GM18526 (cell line): Measurements from ENCODE around the gene NOCT.

Experiments
- POLR2A ChIP-seq: IDR thresholded peaks from 3 replicates; pipeline ENCODE4 v1.6.1; 2011; ENCODE audit not compliant: insufficient read length; ENCODE audit errors: extremely low read depth

NOCT gene

DNA sequence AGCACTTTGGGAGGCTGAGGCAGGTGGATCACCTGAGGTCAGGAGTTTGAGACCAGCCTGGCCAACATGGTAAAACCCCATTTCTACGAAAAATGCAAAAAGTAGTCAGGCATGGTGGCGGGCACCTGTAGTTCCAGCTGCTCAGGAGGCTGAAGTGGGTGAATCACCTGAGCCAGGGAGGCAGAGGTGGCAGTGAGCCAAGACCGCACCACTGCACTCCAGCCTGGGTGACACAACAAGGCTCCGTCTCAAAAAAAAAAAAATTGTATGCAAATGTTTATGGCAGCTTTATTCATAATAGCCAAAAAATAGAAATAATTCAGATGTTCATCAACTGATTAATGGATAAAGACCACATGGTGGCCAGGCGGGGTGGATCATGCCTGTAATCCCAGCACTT is 9.8 kb upstream of the NOCT start:
- no peak for TF ChIP-seq POLR2A

DNA sequence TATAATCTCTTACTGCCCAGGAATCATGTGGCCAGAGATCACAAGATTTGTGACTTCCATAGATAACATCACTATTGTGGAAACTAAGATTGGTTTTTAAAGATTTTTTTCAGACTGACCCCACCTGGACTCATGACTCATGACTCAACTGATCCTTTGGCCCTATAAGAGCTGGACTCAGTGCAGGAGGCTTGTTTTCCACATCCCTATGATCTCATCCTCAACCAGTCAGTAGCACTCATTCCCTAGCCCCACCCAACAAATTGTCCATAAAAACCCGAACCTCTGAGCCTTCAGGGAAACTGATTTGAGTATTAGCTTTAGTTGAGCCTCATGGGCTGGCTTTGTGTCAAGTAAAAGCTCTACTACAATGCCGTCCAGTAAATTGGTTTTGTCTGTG is 7.9 kb upstream of the NOCT start:
- TF ChIP-seq POLR2A, result no peak

DNA sequence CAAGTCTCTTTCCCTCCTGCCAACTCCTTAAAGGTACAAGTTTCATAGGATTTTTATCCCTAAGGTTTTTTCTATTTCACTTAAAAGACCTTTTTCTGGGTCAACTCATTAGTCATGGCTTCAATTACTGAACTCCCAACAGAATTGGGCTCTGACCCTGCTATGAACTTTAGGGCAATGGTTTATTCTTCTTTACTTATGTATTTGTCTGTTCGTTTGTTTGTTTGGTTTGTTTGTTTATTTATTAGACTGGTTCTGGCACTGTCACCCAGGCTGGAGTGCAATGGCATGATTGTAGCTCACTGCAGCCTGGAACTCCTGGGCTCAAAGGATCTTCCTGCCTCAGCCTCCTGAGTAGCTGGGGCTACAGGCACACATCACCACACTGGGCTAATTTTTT is 5.9 kb upstream of the NOCT start:
- no peak for TF ChIP-seq POLR2A

DNA sequence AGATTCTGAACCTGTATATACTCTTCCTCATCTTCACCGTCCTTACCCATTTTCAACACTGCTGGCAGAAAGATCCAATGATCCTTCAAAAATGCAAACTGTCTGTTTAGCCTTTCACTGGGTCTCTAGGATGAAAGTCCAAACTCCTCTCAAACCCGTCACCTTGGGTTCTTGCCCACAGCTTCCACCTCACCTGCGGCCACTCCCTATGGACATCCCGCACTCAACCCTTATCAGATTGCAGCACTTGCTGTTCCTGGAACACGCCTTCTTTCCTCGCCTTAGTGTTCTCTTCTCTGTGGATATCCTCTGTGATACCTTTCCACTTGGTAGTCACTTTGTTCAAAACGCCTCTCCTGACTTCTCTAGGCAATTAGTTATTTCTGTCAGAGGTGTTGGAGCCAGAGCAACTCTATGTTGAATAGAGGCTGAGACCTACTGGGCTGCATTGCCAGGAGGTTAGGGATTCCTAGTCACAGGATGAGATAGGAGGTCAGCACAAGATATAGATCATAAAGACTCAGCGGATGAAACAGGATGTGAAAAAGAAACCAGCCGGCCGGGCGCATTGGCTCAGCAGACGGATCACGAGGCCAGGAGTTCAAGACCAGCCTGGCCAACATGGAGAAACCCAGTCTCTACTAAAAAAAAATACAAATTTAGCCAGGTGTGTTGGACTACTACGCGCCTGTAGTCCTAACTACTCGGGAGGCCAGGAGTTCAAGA is 4.2 kb upstream of the NOCT start:
- no peak for TF ChIP-seq POLR2A

DNA sequence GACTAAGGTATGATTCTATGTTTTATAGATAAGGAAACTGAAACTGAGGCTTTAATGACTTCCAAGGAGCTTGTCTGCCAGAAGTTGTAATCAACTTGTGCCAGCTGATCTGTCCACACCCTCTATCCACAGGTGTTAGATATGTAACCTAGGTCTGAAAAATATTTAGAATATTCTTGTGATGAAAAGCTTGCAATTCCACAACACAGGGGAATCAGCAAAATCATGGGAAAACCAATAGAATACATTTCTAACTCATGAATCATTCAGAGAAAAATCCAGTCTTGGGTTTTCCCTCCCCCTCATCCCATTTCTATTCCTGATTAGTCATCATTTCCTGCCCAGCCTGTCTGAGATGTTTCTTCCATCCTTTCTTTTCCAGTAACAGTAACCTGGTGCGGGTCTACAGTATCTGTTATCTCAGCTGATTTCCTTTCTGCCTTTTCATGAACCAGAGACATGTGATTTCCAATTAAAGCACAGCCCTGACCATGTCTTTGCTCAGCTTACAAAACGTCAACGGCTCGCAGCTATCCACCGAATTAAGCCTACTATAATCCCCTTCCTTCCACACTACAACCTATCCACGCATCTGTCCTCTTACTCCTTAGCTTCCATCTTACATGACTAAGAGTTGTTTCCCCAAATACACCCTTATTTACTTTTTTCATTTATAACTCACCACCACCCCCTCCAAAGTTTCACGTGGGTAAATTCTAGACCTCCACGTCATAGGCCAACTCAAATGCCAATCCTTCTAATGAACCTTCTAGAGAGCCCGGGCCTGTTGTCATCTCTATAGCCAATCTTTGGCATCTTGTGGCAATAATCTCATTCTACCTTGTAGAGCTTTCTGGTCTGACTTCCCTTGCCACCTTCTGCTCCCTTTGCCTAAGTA is 961 bp upstream of the NOCT start:
- no peak for TF ChIP-seq POLR2A

DNA sequence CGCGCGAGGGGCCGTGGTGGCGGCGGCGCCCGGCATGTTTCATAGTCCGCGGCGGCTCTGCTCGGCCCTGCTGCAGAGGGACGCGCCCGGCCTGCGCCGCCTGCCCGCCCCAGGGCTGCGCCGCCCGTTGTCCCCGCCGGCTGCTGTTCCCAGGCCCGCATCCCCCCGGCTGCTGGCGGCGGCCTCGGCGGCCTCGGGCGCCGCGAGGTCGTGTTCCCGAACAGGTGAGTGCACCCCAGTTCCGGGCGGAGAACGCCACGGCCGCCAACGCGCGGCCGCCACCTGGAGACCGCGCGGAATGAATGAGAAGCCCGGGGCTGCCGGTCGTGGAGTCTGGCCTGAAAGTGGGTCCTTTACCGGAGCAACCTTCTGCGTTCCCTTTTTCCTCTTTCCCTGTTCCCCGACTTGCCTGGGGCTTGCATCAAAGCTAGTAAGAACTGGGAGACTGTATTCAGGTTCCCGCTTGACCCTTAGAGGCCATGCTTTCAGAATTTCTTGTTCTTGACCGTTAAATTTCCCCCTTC is 429 bp downstream of the NOCT start:
- no peak for TF ChIP-seq POLR2A

DNA sequence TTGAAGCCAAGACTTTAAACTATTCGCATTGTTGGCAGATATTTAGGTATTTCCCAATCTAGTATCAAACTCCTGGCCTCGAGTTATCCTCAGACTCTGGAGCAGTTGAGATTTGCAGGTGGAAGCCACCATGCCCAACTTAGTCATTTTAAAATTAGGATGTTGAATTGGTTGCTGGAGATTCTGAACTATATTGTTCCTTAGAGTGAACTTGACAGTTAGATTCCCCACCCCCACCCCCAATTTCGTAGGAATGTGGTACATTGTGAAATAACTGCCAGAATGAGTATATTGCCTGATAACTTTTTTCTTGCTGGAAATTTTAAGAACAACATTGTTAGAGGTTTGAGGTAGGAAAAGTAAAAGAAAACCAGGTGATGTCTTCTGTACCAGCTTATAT is 2.3 kb downstream of the NOCT start:
- no peak for TF ChIP-seq POLR2A

DNA sequence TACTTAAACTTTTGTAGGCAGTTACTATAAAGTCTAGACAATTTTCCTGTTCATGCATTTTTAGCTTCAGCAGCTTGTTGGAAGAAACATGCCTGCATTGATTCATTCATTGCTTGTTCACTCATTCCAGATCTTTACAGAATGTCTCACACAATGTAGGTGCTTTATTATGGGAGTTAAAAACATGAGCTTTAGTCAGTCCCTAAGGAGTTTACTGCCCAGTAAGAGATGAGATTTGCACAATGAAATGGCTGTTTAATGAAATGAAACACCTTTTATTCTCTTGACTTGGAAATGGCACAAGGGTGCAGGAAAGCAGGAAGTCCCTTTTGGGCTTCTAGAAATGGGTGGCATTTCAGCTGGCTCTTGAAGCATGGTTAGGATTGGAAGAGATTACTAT is 2.9 kb downstream of the NOCT start:
- no peak for TF ChIP-seq POLR2A

DNA sequence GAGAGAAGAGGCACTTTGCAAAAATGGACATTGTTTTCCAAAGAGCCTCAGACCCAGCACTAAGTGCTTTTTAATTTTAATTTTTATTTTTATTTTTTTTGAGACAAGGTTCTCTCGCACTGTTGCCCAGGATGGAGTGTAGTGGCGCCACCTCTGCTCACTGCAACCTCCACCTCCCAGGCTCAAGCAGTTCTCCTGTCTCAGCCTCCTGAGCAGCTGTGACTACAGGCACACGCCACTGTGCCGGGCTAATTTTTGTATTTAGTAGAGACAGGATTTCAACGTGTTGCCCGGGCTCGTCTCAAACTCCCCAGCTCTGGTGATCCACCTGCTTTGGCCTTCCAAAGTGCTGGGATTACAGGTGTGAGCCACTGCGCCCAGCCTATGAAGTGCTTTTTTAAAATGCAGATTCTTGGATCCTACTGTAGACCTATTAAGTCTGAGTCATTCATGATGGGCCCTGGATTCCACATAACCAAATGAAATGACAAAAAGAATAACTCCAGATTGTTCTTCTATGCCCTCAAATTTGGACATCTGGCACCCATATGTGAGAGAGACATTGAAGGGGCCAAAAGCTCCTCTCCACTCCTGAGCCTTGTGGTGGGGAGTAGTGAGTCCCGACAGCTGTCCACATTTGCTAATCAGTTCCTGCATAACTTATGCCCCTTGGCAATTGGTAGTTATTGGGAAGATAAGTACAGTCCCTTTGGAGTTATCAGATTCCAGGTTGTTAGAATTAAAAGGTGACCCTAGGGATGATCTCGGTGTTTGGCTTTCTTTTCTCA is 3.6 kb downstream of the NOCT start:
- no peak for TF ChIP-seq POLR2A

DNA sequence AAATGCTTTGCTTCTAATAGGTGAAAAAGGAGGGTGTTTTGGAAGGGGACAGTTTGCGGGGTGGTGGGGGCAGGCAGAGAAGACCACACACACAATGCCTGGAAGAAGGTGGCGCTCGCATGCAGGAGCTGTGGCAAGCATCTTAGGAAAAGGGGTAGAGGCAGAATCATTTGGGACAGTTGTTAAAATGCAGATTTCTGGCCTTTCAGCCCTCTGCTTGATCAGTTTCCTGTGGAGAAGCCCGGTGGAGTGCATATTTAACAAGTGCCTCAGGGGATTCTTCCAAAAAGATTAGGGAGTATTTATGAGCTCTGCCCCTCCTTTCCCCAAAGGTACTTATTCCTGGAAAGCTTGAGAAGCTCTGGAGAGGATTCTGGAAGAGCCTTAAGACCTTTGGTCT is 4.8 kb downstream of the NOCT start:
- TF ChIP-seq POLR2A, result no peak

DNA sequence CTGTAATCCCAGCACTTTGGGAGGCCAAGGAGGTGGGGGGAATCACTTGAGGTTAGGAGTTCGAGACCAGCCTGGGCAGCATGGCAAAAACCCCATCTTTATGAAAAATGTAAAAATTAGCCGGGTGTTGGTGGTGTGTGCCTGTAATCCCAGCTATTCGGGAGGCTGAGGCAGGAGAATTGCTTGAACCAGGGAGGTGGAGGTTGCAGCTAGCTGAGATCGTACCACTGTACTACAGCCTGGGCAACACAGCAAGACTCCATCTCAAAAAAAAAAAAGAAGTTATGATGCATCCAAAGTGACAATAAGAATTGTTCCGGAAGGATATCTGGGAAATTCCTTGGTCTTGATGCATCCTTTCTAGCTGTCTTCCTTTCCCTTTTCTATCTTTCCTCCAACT is 7.3 kb downstream of the NOCT start:
- no peak for TF ChIP-seq POLR2A

DNA sequence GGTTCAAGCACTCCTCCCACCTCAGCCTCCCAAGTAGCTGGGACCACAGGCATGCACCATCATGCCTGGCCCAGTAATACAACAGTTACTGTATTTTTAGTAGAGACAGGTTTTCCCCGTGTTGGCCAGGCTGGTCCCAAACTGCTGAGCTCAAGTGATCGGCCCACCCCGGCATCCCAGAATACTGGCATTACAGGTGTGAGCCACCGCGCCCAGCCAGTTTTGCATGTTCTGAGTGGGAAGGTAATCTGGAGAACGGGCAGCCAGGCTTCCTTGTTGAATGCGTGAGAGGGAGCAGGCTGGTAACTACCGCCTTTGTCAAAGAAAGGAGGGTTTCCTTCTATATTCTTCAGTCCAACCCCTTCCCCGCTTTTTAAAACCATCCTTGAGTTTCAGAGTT is 9.1 kb downstream of the NOCT start:
- TF ChIP-seq POLR2A, result no peak

DNA sequence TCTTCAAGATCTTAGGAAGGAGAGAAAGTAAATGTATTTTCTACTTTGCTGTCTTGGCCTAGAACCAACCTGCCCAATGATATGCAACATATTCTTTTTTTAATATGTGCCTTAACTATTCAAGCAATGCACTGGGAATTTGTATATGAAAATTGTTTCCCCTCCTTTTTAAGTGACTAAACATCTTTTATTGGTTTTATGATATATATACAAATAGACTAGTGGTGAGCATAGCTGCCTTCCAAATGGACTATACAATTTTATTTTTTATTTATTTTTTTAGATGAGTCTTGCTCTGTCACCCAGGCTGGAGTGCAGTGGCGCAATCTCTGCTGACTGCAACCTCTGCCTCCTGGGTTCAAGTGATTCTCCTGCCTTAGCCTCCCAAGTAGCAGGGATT is 10.3 kb downstream of the NOCT start:
- no peak for TF ChIP-seq POLR2A

DNA sequence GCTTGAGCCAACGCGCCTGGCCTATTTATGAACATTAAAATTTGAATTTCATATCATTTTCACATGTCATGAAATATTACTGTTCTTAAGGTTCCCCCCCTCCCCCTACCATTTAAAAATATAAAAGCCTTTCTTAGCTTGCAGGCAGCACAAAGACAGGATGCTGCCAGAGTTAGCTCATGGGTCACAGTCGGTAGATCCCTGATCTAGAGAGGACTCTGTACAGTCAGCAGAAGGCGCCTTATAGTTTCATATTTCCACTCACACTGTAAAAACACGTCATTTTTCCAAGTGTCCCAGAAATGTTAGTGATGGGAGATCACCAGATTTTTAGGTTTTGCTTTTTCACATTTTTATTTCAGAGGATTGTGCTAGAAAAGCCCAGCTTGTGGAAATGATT is 12.2 kb downstream of the NOCT start:
- no peak for TF ChIP-seq POLR2A

DNA sequence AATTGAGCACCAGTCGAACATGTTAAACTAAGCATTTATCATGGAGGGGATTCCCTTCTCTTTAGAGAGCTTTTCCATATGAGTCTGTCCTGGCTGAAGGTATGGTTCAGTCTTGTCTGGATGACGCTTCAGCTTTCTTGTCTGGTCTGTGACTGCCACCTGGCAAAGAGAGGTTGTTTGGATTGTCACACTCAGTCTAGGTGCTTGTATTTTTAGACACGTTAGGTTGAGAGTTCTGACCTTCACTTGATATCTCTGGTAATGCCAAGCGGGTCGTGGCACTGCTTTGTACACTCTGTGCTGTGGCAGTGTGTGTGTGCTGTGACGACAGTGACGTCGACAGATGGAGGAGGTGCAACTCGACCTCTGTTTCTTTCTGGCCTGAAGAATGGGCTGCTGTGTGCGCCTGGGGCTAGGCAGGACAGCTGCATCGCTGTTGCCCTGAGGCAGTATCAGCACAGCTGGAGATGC is 12.6 kb downstream of the NOCT start:
- TF ChIP-seq POLR2A, result no peak
